ENCODE data around the gene SH2D2A.
A peak's percentile ranks its signal among the peaks of the same experiment; 100 is the strongest.

Gene SH2D2A

GRCh38 chr1:156767879-156768604 lies 48.6 kb downstream of the SH2D2A start:
- Histone ChIP-seq H4K20me1 (ENCODE audit: low read depth, low read length) (no peaks in the 10 kb centered on the region), H3K4me3 (ENCODE audit: insufficient read depth, low read length, poor library complexity, severe bottlenecking) (peak overlapping the region; percentile 90), H3K9ac (ENCODE audit: low read length) (peak overlapping the region; percentile 93), H3K79me2 (ENCODE audit: insufficient read depth, low read length) (peaks cover 55% of the 10 kb centered on the region), H3F3A (ENCODE audit: insufficient read depth) (no peaks in the 10 kb centered on the region), H3K27ac (ENCODE audit: low read depth, low read length) (peak overlapping the region; percentile 79), H3K4me2 (ENCODE audit: low read depth, low read length, poor library complexity, severe bottlenecking) (peak overlapping the region; percentile 83), H2AFZ (ENCODE audit: low read depth, low read length, severe bottlenecking) (no peak overlapping the region), H3K9me3 (ENCODE audit: insufficient read depth, low read length) (no peaks in the 10 kb centered on the region), H3K9me2 (replicated peaks; ENCODE audit: insufficient read depth, low read length) (no peaks in the 10 kb centered on the region), H3K36me3 (ENCODE audit: low read length) (peaks cover 6% of the 10 kb centered on the region; the same call in 1 of the 2 replicates), H3K27me3 (ENCODE audit: low read length) (no peaks in the 10 kb centered on the region)
- TF ChIP-seq EZH2phosphoT487 (conservative IDR thresholded peaks at IDR 0.05; ENCODE audit: low read length) (no peak), CTCF (IDR thresholded peaks at IDR 0.05; ENCODE audit: insufficient read depth, low read length, poor library complexity, severe bottlenecking) (no peak)

- H3K9me2 ChIP-seq (replicated peaks; ENCODE audit: insufficient read depth, low read length) = no peaks in the 10 kb centered on the region
- TF ChIP-seq CTCF (IDR thresholded peaks at IDR 0.05; ENCODE audit: insufficient read depth, low read length, poor library complexity, severe bottlenecking) (no peak), EZH2phosphoT487 (conservative IDR thresholded peaks at IDR 0.05; ENCODE audit: low read length) (no peak)
- no peaks in the 10 kb centered on the region for H3K9me3 ChIP-seq (ENCODE audit: insufficient read depth, low read length)
- H3K79me2 ChIP-seq (ENCODE audit: insufficient read depth, low read length) = peaks cover 48% of the 10 kb centered on the region
- H3K4me2 ChIP-seq (ENCODE audit: low read depth, low read length, poor library complexity, severe bottlenecking) = peak within 1 kb of the TSS; percentile 83
- H3K27me3 ChIP-seq (ENCODE audit: low read length) = no peaks in the 10 kb centered on the region
- peak within 1 kb of the TSS; percentile 54 for H2AFZ ChIP-seq (ENCODE audit: low read depth, low read length, severe bottlenecking)
- peak within 1 kb of the TSS; percentile 79 for H3K27ac ChIP-seq (ENCODE audit: low read depth, low read length)
- H3K4me3 ChIP-seq (ENCODE audit: insufficient read depth, low read length, poor library complexity, severe bottlenecking) = peak within 1 kb of the TSS; percentile 90
- no peaks in the 10 kb centered on the region for H3F3A ChIP-seq (ENCODE audit: insufficient read depth)
- 0 out of 2 replicates have a peak, but pooled peaks cover 1% of the 10 kb centered on the region for H3K36me3 ChIP-seq (ENCODE audit: low read length)
- H3K9ac ChIP-seq (ENCODE audit: low read length) = peak within 1 kb of the TSS; percentile 93
- H4K20me1 ChIP-seq (ENCODE audit: low read depth, low read length) = no peaks in the 10 kb centered on the region
These were observed 49.4 kb downstream of the SH2D2A start, which contains the start of gene PRCC for GRCh38 chr1:156767101-156767878. TSS of gene PRCC (plus strand) at chr1:156767535. CDS start at chr1:156767772, 237 bp downstream.

GRCh38 chr1:156766298-156767100 lies 50.1 kb downstream of the SH2D2A start:
- H2AFZ ChIP-seq (ENCODE audit: low read depth, low read length, severe bottlenecking) = peak overlapping the region; percentile 54
- no peaks in the 10 kb centered on the region for H3K9me3 ChIP-seq (ENCODE audit: insufficient read depth, low read length)
- H3K4me3 ChIP-seq (ENCODE audit: insufficient read depth, low read length, poor library complexity, severe bottlenecking) = peak overlapping the region; percentile 80
- H3K4me2 ChIP-seq (ENCODE audit: low read depth, low read length, poor library complexity, severe bottlenecking) = peak overlapping the region; percentile 68
- no peaks in the 10 kb centered on the region for H3F3A ChIP-seq (ENCODE audit: insufficient read depth)
- peaks cover 41% of the 10 kb centered on the region for H3K79me2 ChIP-seq (ENCODE audit: insufficient read depth, low read length)
- H4K20me1 ChIP-seq (ENCODE audit: low read depth, low read length) = no peaks in the 10 kb centered on the region
- H3K9me2 ChIP-seq (replicated peaks; ENCODE audit: insufficient read depth, low read length) = no peaks in the 10 kb centered on the region
- no peak for TF ChIP-seq CTCF (IDR thresholded peaks at IDR 0.05; ENCODE audit: insufficient read depth, low read length, poor library complexity, severe bottlenecking)
- peak overlapping the region; percentile 42 for H3K27ac ChIP-seq (ENCODE audit: low read depth, low read length)
- peak overlapping the region; percentile 71 for H3K9ac ChIP-seq (ENCODE audit: low read length)
- H3K36me3 ChIP-seq (ENCODE audit: low read length) = no peaks in the 10 kb centered on the region
- no peaks in the 10 kb centered on the region for H3K27me3 ChIP-seq (ENCODE audit: low read length)

All from SU-DHL-6 (cell line).